ENCODE results near the gene OR5L2.
"Not testable (repeated sequence)": the region's sequence is repeated elsewhere in the genome, so short reads cannot be mapped to it uniquely, and the experiment has no call there.

The OR5L2 gene

DNA sequence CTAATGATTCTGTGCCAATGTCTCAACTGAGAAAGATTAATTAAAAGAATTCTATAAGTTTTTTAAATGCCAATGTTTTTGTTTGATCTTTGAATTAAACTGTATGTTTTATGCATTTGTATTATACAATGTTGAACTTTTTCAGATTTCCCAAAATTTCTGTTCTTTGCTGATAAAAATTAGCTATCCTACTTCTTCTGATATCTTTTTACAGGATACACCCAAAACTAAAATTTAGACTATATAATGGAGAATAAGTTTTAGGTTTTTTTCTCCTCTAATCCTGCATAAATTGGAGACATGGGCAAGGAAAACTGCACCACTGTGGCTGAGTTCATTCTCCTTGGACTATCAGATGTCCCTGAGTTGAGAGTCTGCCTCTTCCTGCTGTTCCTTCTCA is at the start of gene OR5L2:
TSS of gene OR5L2 (plus strand) at position 301 of the 400 bp plus-strand sequence. CDS start at position 301, 0 bp downstream.
- no peak for DNase-seq

GRCh38 chr11:55791606-55792005 is 35.4 kb upstream of the OR5L2 start:
- DNase-seq: no peak

DNA sequence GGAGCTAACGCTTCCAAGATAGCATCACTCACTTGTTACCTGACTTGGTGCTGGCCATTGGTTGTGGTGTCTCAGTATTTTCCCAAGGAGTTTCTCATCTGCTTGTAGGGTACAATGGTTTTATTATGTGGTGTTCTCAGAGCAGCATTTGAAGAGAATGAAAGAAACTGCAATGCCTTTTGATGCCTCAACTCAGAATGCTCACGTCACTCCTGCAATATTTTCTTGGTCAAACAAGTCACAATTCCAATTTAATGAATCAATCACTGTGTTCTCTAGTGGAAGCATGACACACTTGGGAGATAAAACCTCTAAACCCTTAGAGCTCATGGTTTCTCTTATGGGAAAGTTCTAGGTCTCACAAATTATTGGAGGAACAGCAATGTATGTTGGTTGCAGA is 33.7 kb upstream of the OR5L2 start:
- no peak for DNase-seq

DNA sequence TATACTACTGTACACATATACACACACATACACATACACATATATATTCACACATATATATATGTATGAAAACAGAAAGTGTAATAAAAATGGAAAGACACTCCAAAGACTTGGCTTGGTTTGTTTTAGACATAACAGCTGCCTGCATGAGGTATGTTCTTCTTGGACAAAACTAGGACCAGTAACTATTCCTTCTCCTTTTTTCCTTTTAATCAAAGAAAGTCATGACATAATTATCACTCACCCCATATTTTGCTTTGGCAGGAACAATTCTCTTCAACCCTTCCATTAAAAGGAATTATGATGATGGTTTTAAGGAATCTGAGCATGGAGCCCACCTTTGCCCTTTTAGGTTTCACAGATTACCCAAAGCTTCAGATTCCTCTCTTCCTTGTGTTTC is 31.8 kb upstream of the OR5L2 start, which contains the start of gene OR5D14:
TSS of gene OR5D14 (plus strand) at position 301 of the 400 bp plus-strand sequence. CDS start at position 301, 0 bp downstream.
- no peak for DNase-seq

GRCh38 chr11:55806248-55806647 is 20.8 kb upstream of the OR5L2 start:
- DNase-seq: no peak

GRCh38 chr11:55811067-55811466 is 16.0 kb upstream of the OR5L2 start, which contains the start of gene OR5L1:
TSS of gene OR5L1 (plus strand) at chr11:55811367. CDS start at chr11:55811467, 100 bp downstream.
- DNase-seq: no peak

DNA sequence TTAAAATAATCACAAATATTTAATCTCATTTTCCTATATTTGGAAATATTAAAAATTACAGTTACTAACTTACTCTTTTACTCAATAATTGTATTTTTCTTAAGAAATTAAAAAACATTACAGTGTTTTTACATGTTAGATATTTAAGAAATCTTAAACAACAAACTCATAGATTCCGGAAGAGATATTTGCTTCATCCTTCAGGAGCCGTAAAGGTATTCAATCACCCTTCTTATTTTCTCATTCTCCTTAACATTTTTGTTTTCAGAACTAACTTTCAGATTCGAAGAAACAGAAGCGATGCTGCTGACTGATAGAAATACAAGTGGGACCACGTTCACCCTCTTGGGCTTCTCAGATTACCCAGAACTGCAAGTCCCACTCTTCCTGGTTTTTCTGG is 7.7 kb upstream of the OR5L2 start, which contains the start of gene OR5D18:
TSS of gene OR5D18 (plus strand) at position 301 of the 400 bp plus-strand sequence. CDS start at position 301, 0 bp downstream.
- no peak for DNase-seq

- DNase-seq: no peak
Measured at GRCh38 chr11:55838452-55838851, 11.4 kb downstream of the OR5L2 start, which contains the start of gene OR5D16. TSS of gene OR5D16 (plus strand) at chr11:55838752. CDS start at chr11:55838752, 0 bp downstream.

DNA sequence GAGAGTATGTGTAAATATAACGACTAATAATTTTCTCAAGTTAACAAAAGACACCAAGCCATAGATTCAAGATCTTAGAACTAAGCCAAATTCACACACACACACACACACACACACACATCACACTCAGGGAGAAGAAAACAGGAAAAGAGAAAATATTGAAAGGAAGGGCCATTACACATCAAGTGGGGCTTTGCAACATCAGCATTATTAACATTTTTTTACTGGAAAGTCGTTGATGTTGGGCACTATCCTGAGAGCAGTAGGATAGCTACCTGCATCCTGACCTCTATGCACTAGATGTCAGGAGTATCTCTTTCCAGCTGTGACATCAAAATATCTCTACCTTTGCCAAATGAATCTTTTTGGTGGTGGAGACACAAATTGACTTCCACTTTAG is 20.4 kb downstream of the OR5L2 start:
- DNase-seq: no peak

DNA sequence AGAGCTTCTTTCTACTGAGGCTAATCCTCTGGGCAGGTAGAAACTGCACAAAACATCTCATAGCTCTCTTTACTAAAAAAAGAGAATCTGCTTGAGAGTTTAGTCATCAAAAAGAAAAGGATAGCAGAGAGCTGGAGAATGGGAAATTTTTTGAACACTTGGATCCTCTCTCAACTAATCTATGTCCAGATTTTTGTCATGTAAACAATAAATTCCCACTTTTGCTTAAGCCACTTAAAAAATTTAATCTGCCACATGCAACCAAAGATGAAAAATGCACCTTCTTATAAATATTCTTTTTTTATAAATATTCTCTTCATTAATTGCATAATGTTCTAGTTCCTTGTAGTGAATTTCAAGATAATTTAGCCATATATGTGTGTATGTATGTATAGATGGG is 22.0 kb downstream of the OR5L2 start:
- no peak for DNase-seq

DNA sequence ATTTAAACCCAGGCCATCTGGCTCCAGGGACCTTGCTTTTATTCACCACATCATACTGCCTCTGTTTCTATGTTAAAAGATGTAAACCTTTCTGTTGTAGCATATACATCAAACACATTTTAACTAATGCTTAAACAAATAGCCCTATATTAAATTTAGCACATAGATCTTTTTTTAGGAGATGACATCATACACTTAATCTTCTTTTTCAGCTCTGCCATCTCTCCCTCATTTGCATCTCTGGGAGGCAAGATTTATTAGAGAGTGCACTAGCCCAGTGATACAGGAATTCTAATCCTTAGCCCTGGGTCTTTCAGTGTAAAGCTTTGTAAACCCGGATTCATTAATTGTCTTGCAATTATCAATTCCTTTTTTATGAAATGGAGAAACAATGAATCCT is 25.1 kb downstream of the OR5L2 start:
- DNase-seq: no peak

DNA sequence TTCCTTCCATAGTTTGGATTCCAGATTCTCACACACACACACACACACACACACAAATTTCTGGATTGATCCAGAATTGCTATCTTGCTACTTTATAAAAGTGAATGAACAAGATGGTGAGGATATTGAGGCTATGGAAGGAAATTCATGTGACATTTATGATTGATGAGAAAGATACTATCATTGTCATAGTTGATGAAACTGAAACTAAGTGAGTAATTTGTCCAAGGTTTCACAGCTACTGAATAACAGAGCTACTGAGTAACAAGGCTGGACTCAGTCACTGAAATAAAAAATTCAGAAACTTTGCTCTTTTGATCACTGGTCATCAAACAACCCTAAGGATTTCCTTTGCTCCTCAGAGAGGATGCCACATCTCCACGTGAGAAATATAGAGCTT is 27.7 kb downstream of the OR5L2 start:
- DNase-seq: no peak

- not testable (repeated sequence) for DNase-seq
Measured at GRCh38 chr11:55867354-55867753, 40.3 kb downstream of the OR5L2 start.

GRCh38 chr11:55872731-55873130 is 45.7 kb downstream of the OR5L2 start:
- DNase-seq: not testable (repeated sequence)

GRCh38 chr11:55873146-55873545 is 46.1 kb downstream of the OR5L2 start:
- DNase-seq: not testable (repeated sequence)

Measured in NK-92 treated with Interleukin-12 subunit alpha and Interleukin-12 subunit beta, amount 100 ng/mL, for 24 hours (cell line).